ENCODE results near the gene POC1A. TPM values are rescaled to one million over a fixed set of nuclear protein-coding genes. Genes with fewer than 3 reads are reported as not detected.
A peak's percentile ranks its signal among the peaks of the same experiment; 100 is the strongest.

Gene POC1A
- polyA plus RNA-seq, 1 of the 3 experiments (the other 2 are of a cell fraction): 11.7 TPM

DNA sequence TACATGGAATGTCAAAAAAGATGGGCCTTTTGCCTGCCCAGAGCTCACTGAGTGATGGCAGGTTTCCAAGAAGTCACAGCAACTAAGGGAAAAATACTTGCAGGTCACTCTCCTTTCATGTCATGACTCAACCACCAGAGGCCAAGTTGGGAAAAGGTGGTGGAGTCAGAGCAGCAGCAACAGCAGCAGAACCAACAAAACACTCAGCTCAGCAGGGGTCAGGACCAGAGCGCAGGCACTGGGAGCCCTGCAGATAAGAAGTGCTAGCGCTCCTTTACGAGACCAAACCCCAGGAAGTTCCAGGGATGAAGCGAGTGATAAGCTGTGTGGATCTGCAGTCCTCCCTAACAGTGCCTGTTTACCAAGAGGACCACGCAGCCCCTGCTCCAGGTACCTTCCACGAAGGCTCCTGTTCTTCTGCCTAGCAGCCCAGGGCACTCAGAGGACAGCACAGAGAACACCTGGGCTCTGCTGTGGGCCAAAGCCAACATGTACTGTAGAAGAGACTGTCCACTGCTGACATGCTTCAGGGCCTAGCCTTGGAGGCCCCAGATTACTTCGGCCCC, 26.0 kb downstream of the POC1A start:
- TF ChIP-seq, protein P1, sequence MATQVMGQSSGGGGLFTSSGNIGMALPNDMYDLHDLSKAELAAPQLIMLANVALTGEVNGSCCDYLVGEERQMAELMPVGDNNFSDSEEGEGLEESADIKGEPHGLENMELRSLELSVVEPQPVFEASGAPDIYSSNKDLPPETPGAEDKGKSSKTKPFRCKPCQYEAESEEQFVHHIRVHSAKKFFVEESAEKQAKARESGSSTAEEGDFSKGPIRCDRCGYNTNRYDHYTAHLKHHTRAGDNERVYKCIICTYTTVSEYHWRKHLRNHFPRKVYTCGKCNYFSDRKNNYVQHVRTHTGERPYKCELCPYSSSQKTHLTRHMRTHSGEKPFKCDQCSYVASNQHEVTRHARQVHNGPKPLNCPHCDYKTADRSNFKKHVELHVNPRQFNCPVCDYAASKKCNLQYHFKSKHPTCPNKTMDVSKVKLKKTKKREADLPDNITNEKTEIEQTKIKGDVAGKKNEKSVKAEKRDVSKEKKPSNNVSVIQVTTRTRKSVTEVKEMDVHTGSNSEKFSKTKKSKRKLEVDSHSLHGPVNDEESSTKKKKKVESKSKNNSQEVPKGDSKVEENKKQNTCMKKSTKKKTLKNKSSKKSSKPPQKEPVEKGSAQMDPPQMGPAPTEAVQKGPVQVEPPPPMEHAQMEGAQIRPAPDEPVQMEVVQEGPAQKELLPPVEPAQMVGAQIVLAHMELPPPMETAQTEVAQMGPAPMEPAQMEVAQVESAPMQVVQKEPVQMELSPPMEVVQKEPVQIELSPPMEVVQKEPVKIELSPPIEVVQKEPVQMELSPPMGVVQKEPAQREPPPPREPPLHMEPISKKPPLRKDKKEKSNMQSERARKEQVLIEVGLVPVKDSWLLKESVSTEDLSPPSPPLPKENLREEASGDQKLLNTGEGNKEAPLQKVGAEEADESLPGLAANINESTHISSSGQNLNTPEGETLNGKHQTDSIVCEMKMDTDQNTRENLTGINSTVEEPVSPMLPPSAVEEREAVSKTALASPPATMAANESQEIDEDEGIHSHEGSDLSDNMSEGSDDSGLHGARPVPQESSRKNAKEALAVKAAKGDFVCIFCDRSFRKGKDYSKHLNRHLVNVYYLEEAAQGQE (IDR thresholded peaks at IDR 0.05; ENCODE audit: low read depth, low read length): no peak
- TF ChIP-seq SIN3A (IDR thresholded peaks at IDR 0.05; ENCODE audit: borderline replicate concordance, low read depth, low read length) (no peak), EZH2phosphoT487 (IDR thresholded peaks at IDR 0.05; ENCODE audit: borderline replicate concordance, low read depth) (no peak), SMC3 (IDR thresholded peaks at IDR 0.05; ENCODE audit: low read depth, low read length) (no peak), GATA2 (CRISPR knock-in tag; IDR thresholded peaks at IDR 0.05) (peak; percentile 62), FOXM1 (IDR thresholded peaks at IDR 0.05; ENCODE audit: low read depth) (no peak), TCF12 (IDR thresholded peaks at IDR 0.05) (peak; percentile 27; the same call in 1 of the 2 replicates), RCOR1 (IDR thresholded peaks at IDR 0.05; ENCODE audit: low read length) (0 out of 2 replicates have a peak, but pooled peaks have one; percentile 54), NFIC (IDR thresholded peaks at IDR 0.05; ENCODE audit: borderline replicate concordance) (no peak; the same call in 1 of the 2 replicates), POLR2AphosphoS5 (IDR thresholded peaks at IDR 0.05; ENCODE audit: low read depth, low read length) (no peak), NRF1 (IDR thresholded peaks at IDR 0.05; ENCODE audit: low read depth, low read length) (no peak)
- H3K4me1 ChIP-seq (ENCODE audit: control insufficient read depth in 1 of 2, insufficient read depth in 2 of 2, low read depth in 1 of 2, low read length in 1 of 2): peaks cover 6 to 13% of the 10 kb centered on the region in 2 experiments; a peak in 2 of 4 replicates
- WGBS (ENCODE audit: low lambda C conversion rate): 70% methylated on average over 2 of the region's 7 CpGs
- no peaks in the 10 kb centered on the region for H3K9me2 ChIP-seq
- H3K4me2 ChIP-seq: peak overlapping the region; percentile 37; the same call in 1 of the 2 replicates
- H4K20me1 ChIP-seq (ENCODE audit: insufficient read depth): no peaks in the 10 kb centered on the region
- H3F3A ChIP-seq (replicated peaks; ENCODE audit: insufficient read depth): peaks cover 3% of the 10 kb centered on the region
- no peak overlapping the region for H3K4me3 ChIP-seq (ENCODE audit: low read depth in 2 of 2, low read length in 1 of 2)
- 0 out of 2 replicates have a peak, but pooled peaks cover 4% of the 10 kb centered on the region for H3K79me2 ChIP-seq (ENCODE audit: insufficient read depth)
- POLR2A ChIA-PET: interaction anchor here (1.0 to 1.3 kb wide), 4 partner anchors 72 to 124 kb away, joined by 3 to 5 read pairs (median 4); partner anchors contain the start of gene DUSP7
- H3K36me3 ChIP-seq (replicated peaks in 1 of 2; ENCODE audit: control insufficient read depth in 1 of 2, insufficient read depth in 2 of 2, low read length in 1 of 2): peaks cover 0 to 2% of the 10 kb centered on the region in 2 experiments
- no peaks in the 10 kb centered on the region for H3K27me3 ChIP-seq (ENCODE audit: insufficient read depth)
- no peak overlapping the region for H3K9ac ChIP-seq
- H3K9me3 ChIP-seq: no peaks in the 10 kb centered on the region
- DNase-seq: peak; percentile 76
- peak overlapping the region; percentile 26 to 81; a peak in 3 of 4 replicates for H3K27ac ChIP-seq (ENCODE audit: low read depth in 2 of 2, low read length in 1 of 2)
- no peak overlapping the region for H2AFZ ChIP-seq (ENCODE audit: low read depth)
- CTCF ChIA-PET: interaction anchor here (0.9 to 12.7 kb wide), 8 partner anchors 8 to 124 kb away, joined by 3 to 366 read pairs (median 5); partner anchors contain the start of gene DUSP7

DNA sequence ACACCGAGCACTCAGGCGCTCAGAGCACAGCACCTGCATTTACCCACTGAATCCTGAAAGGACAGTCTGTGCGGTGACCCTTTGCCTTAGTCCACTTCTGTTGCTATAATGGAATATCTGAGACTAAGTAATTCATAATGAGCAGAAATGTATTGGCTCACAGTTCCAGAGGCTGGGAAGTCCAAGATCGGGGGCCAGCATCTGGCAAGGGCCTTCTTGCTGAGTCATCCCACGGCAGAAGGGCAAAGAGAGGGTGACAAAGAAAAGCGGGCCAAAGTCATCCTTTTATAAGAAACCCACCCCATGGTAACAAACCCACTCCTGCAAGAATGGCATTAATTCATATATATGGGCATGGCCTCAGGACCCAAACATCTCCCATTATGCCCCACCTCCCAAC, 27.7 kb downstream of the POC1A start:
- 86% methylated on average over 6 of the region's 6 CpGs for WGBS (ENCODE audit: low lambda C conversion rate)
- no peaks in the 10 kb centered on the region for H3K27me3 ChIP-seq (ENCODE audit: insufficient read depth)
- CTCF ChIA-PET: interaction anchor here (2.3 to 12.7 kb wide), 3 partner anchors 16 to 122 kb away, joined by 12 to 366 read pairs (median 189); partner anchors contain the start of gene DUSP7

More for the DNA sequence above, 27.7 kb downstream of the POC1A start:
- Histone ChIP-seq H3K36me3 (replicated peaks in 1 of 2; ENCODE audit: control insufficient read depth in 1 of 2, insufficient read depth in 2 of 2, low read length in 1 of 2) (peaks cover 0 to 13% of the 10 kb centered on the region in 2 experiments), H3K9me3 (no peaks in the 10 kb centered on the region), H2AFZ (ENCODE audit: low read depth) (no peak overlapping the region), H3K4me1 (ENCODE audit: control insufficient read depth in 1 of 2, insufficient read depth in 2 of 2, low read depth in 1 of 2, low read length in 1 of 2) (peaks cover 6 to 28% of the 10 kb centered on the region in 2 experiments; a peak in 2 of 4 replicates), H3K79me2 (ENCODE audit: insufficient read depth) (0 out of 2 replicates have a peak, but pooled peaks cover 4% of the 10 kb centered on the region), H3F3A (replicated peaks; ENCODE audit: insufficient read depth) (peaks cover 3% of the 10 kb centered on the region), H3K4me2 (no peak overlapping the region), H3K27ac (ENCODE audit: low read depth in 2 of 2, low read length in 1 of 2) (no peak overlapping the region; a peak in 1 of 4 replicates), H4K20me1 (ENCODE audit: insufficient read depth) (no peaks in the 10 kb centered on the region), H3K4me3 (ENCODE audit: low read depth in 2 of 2, low read length in 1 of 2) (no peak overlapping the region), H3K9ac (no peak overlapping the region), H3K9me2 (no peaks in the 10 kb centered on the region)
- POLR2A ChIA-PET: no interaction called here
- DNase-seq: no peak
- no peak for TF ChIP-seq MEF2A (IDR thresholded peaks at IDR 0.05; ENCODE audit: borderline replicate concordance, low read depth)
- TF ChIP-seq RCOR1 (IDR thresholded peaks at IDR 0.05; ENCODE audit: low read length): no peak
